WERI-Rb-1 (cell line): ENCODE results near the gene ST3GAL4.

Experiments used
- DNase-seq: peaks from one replicate; pipeline ENCODE4 v3.0.0-alpha.2; 2020
- H3K27ac ChIP-seq: fragments of 250-450 bp; sonication (Bioruptor Pico); 2 replicates; pipeline ENCODE4 v1.5.1; 2020; ENCODE audit warnings: mild to moderate bottlenecking, moderate library complexity
- H3K27me3 ChIP-seq: fragments of 250-450 bp; sonication (Bioruptor Pico); 2 replicates; pipeline ENCODE4 v1.5.1; 2021; ENCODE audit warnings: mild to moderate bottlenecking, low read depth, moderate library complexity; ENCODE audit not compliant: insufficient read depth, severe bottlenecking
- H3K36me3 ChIP-seq: fragments of 250-450 bp; sonication (Bioruptor Pico); 2 replicates; pipeline ENCODE4 v1.5.1; 2020; ENCODE audit warnings: mild to moderate bottlenecking, moderate library complexity
- H3K4me3 ChIP-seq: 2 replicates; pipeline ENCODE4 v1.5.1; 2011; ENCODE audit warnings: low read depth, mild to moderate bottlenecking, control low read depth, low read length
- H3K9me3 ChIP-seq: fragments of 250-450 bp; sonication (Bioruptor Pico); 2 replicates; pipeline ENCODE4 v1.5.1; 2021; ENCODE audit warnings: mild to moderate bottlenecking, moderate library complexity; ENCODE audit not compliant: severe bottlenecking
- CTCF ChIP-seq: IDR thresholded peaks from 2 replicates; pipeline ENCODE4 v1.5.1; 2011; ENCODE audit warnings: low read depth, mild to moderate bottlenecking, control low read depth, inconsistent platforms, low read length

Gene ST3GAL4

GRCh38 chr11:126452241-126453101, 97.0 kb downstream of the ST3GAL4 start:
- H3K27ac ChIP-seq, result peak overlapping the region; percentile 60
- peak; percentile 63 for DNase-seq
- peak overlapping the region; percentile 7 for H3K4me3 ChIP-seq
- no peaks in the 10 kb centered on the region for H3K27me3 ChIP-seq
- H3K9me3 ChIP-seq, result no peaks in the 10 kb centered on the region
- no peaks in the 10 kb centered on the region for H3K36me3 ChIP-seq
- no peak for TF ChIP-seq CTCF

GRCh38 chr11:126456089-126456488, 100.6 kb downstream of the ST3GAL4 start:
- Histone ChIP-seq H3K36me3 (no peaks in the 10 kb centered on the region), H3K27me3 (no peaks in the 10 kb centered on the region), H3K27ac (no peak overlapping the region)

GRCh38 chr11:126456783-126457542, 101.5 kb downstream of the ST3GAL4 start:
- TF ChIP-seq CTCF, result no peak
- H3K27ac ChIP-seq, result no peak overlapping the region
- DNase-seq, result no peak
- no peaks in the 10 kb centered on the region for H3K36me3 ChIP-seq
- no peaks in the 10 kb centered on the region for H3K27me3 ChIP-seq
- no peaks in the 10 kb centered on the region for H3K9me3 ChIP-seq
- H3K4me3 ChIP-seq, result no peak overlapping the region

More at GRCh38 chr11:126456089-126456488, 100.6 kb downstream of the ST3GAL4 start:
- no peak for DNase-seq
- TF ChIP-seq CTCF, result no peak
- no peak overlapping the region for H3K4me3 ChIP-seq
- H3K9me3 ChIP-seq, result no peaks in the 10 kb centered on the region

GRCh38 chr11:126457817-126458216, 102.3 kb downstream of the ST3GAL4 start:
- H3K27me3 ChIP-seq, result no peaks in the 10 kb centered on the region
- TF ChIP-seq CTCF, result no peak
- no peak overlapping the region for H3K27ac ChIP-seq
- H3K4me3 ChIP-seq, result no peak overlapping the region
- no peaks in the 10 kb centered on the region for H3K9me3 ChIP-seq
- DNase-seq, result no peak
- no peaks in the 10 kb centered on the region for H3K36me3 ChIP-seq

- H3K27me3 ChIP-seq, result no peaks in the 10 kb centered on the region
- no peak overlapping the region for H3K4me3 ChIP-seq
- no peaks in the 10 kb centered on the region for H3K9me3 ChIP-seq
- TF ChIP-seq CTCF, result no peak
- H3K36me3 ChIP-seq, result no peaks in the 10 kb centered on the region
- no peak overlapping the region for H3K27ac ChIP-seq
- no peak for DNase-seq
Observed at GRCh38 chr11:126459691-126460281, 104.3 kb downstream of the ST3GAL4 start.
